Skin of body (tissue), 2 donors: ENCODE measurements around the gene SUSD3. TPM values are rescaled to one million over a fixed set of nuclear protein-coding genes. Genes with fewer than 3 reads are reported as not detected.

Experiments used
- DNase-seq: peaks from one replicate; lab custom pipeline; 2025; lab: John Stamatoyannopoulos, UW
- total RNA-seq: library from RNA; depleted of rRNA; stranded (reverse); fragments of >200 nt; gene quantifications from one replicate; pipeline ENCODE4 v1.2.3, GENCODE V29; 2014

Gene SUSD3
- total RNA-seq, 1 donor from 2014 or later, result 3.0 TPM

GRCh38 chr9:93134015-93134739 is 75.7 kb downstream of the SUSD3 start, which contains the start of gene NINJ1:
Gene NINJ1 (minus strand): TSS chr9:93134251. CDS start chr9:93134217, 34 bp downstream.
- DNase-seq, result peak; percentile 50

Other genes with a start within 250 kb of the SUSD3 start
- 13.7 TPM for gene ZNF484, start 180.7 kb upstream of the SUSD3 start, total RNA-seq
- 5.9 TPM for gene FGD3, start 111.2 kb upstream of the SUSD3 start, total RNA-seq
- 18.6 TPM for gene CARD19, start 37.5 kb downstream of the SUSD3 start, total RNA-seq
- 19.6 TPM for gene NINJ1, start 75.5 kb downstream of the SUSD3 start, total RNA-seq
- 11.2 TPM for gene WNK2, start 125.4 kb downstream of the SUSD3 start, total RNA-seq